GM10266 (cell line): ENCODE measurements around the gene ARL5A.

Experiments used
- DNase-seq: peaks from one replicate; pipeline ENCODE4 v3.0.0; 2012; ENCODE audit errors: extremely low spot score
- TF ChIP-seq, protein P1 (sequence below): IDR thresholded peaks from 2 replicates; pipeline ENCODE4 v1.5.1; 2012; ENCODE audit warnings: mild to moderate bottlenecking, low read depth; ENCODE audit not compliant: control insufficient read depth, insufficient read depth; ENCODE audit errors: missing control alignments

The ARL5A gene

GRCh38 chr2:151777935-151778334 lies 50.3 kb downstream of the ARL5A start:
- no peak for DNase-seq
- TF ChIP-seq, protein P1, sequence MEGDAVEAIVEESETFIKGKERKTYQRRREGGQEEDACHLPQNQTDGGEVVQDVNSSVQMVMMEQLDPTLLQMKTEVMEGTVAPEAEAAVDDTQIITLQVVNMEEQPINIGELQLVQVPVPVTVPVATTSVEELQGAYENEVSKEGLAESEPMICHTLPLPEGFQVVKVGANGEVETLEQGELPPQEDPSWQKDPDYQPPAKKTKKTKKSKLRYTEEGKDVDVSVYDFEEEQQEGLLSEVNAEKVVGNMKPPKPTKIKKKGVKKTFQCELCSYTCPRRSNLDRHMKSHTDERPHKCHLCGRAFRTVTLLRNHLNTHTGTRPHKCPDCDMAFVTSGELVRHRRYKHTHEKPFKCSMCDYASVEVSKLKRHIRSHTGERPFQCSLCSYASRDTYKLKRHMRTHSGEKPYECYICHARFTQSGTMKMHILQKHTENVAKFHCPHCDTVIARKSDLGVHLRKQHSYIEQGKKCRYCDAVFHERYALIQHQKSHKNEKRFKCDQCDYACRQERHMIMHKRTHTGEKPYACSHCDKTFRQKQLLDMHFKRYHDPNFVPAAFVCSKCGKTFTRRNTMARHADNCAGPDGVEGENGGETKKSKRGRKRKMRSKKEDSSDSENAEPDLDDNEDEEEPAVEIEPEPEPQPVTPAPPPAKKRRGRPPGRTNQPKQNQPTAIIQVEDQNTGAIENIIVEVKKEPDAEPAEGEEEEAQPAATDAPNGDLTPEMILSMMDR = no peak

DNA sequence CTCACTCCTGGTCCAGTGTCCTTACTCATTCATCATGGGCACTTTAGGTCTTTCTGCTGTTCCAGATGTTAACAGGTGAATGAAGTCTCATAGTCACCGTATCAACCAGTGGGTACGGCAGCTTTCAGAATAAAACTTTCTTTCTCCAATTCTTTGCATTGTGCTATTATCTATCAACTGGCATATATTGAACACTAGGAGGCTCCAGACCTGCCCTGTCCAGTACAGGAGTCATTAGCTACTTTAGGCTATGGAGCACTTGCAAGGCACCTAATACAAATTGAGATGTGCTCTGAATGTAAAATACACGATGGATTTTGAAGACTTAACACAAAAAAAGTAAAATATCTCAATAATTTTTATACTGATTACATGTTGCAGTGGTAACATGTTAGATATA lies 50.7 kb downstream of the ARL5A start:
- TF ChIP-seq, protein P1 = no peak
- no peak for DNase-seq

- no peak for DNase-seq
- TF ChIP-seq, protein P1 = no peak
Observed at GRCh38 chr2:151776367-151776766, 51.9 kb downstream of the ARL5A start.

GRCh38 chr2:151775057-151775740 lies 53.0 kb downstream of the ARL5A start:
- TF ChIP-seq, protein P1 = no peak
- no peak for DNase-seq

- DNase-seq = no peak
- TF ChIP-seq, protein P1 = no peak
Observed at GRCh38 chr2:151774506-151774905, 53.7 kb downstream of the ARL5A start.

- TF ChIP-seq, protein P1 = no peak
- DNase-seq = peak; percentile 84
Observed at GRCh38 chr2:151771599-151772358, 56.4 kb downstream of the ARL5A start.

DNA sequence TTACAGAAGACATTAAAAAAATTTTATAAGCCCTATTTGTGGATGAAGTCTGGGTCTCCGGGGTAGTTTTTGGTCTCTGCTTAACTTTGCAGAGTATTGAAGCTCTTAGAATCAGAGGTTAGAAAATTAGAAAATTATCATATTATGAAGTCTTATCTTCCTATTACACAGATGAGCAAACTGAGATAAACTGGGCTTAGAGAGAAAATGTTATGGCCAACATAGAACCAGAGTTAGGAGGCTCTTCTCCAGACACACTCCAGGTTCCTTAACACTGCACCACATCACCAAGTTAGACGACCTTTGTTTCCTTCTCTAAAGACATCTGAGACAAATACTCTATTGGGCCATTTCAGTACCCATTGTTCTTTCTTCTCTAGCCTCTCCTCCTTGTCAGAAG lies 57.2 kb downstream of the ARL5A start:
- DNase-seq = no peak
- TF ChIP-seq, protein P1 = no peak
